GM19238 (cell line): ENCODE results near the gene NTN3.

Source experiments
- DNase-seq: peaks from one replicate; pipeline ENCODE4 v3.0.0; 2011; ENCODE audit warnings: low spot score; ENCODE audit not compliant: insufficient read length

The NTN3 gene

DNA sequence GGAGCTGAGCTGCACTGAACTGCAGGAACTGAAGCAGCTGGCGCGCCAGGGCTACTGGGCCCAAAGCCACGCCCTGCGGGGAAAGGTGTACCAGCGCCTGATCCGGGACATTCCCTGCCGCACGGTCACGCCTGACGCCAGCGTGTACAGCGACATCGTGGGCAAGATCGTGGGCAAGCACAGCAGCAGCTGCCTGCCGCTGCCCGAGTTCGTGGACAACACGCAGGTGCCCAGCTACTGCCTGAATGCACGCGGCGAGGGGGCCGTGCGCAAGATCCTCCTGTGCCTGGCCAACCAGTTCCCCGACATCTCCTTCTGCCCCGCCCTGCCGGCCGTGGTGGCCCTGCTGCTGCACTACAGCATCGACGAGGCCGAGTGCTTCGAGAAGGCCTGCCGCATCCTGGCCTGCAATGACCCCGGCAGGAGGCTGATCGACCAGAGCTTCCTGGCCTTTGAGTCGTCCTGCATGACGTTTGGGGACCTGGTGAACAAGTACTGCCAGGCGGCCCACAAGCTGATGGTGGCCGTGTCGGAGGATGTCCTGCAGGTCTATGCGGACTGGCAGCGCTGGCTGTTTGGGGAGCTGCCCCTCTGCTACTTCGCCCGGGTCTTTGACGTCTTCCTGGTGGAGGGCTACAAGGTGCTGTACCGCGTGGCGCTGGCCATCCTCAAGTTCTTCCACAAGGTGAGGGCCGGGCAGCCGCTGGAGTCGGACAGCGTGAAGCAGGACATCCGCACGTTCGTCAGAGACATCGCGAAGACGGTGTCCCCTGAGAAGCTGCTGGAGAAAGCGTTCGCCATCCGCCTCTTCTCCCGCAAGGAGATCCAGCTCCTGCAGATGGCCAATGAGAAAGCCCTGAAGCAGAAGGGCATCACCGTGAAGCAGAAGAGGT, 25.4 kb downstream of the NTN3 start:
- no peak for DNase-seq

DNA sequence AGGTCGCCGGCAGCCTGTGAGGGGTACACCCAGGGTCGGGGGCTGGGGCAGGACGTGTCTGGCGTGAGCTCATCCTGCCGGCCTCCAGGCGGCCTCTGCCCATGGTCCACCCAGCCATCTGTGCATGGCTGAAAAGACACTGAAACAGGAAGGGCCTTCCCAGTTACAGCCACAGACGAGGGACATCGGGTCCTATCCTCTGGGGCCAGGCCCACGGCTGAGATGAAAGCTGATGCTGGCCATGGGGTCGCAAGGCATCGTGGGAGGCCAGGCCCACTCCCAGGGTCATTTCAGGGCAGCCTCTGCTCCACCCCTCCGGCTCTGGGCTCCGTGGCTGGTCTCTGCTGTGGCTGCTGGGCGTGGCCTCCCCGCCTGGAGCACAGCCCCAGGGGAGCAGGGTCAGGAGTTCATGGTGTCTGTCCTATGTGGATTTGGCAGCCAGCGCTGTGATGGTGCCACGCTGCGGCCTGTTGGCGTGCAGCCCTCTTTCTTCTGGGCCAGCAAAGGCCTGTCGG, 26.1 kb downstream of the NTN3 start:
- DNase-seq, result no peak

DNA sequence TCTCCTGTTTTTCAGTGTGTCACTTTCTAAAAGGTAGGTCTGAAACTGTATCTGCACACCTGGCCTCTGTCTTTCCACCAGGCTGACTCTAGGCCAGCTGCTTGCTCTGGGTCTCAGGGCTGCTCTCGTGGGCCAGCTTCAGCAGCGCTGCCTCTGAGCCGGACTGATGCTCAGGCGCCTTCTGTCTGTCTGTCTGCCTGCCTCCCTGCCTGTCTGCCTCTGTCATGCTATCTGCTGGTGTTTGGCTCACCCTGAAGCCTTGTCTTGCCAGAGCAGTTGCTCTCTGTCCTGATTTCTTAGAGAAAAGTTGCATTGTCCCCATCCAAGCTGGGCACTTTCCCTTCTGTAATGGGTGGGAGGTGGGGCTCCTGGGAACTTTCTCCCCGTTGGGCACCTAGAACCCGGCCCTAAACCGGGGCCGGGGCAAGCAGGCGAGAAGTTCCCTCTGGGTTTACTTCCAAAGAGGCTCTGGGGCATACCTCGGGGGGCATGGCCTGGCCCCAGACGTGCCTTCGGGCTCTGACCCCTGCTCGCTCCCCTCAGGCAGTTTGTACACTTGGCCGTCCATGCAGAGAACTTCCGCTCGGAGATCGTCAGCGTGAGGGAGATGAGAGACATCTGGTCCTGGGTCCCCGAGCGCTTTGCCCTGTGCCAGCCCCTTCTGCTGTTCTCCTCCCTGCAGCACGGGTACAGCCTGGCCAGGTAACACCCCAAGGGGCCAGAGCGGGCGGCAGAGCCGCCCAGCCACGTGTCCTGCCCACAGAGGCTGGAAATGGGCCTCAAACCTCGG, 26.8 kb downstream of the NTN3 start:
- DNase-seq, result no peak

DNA sequence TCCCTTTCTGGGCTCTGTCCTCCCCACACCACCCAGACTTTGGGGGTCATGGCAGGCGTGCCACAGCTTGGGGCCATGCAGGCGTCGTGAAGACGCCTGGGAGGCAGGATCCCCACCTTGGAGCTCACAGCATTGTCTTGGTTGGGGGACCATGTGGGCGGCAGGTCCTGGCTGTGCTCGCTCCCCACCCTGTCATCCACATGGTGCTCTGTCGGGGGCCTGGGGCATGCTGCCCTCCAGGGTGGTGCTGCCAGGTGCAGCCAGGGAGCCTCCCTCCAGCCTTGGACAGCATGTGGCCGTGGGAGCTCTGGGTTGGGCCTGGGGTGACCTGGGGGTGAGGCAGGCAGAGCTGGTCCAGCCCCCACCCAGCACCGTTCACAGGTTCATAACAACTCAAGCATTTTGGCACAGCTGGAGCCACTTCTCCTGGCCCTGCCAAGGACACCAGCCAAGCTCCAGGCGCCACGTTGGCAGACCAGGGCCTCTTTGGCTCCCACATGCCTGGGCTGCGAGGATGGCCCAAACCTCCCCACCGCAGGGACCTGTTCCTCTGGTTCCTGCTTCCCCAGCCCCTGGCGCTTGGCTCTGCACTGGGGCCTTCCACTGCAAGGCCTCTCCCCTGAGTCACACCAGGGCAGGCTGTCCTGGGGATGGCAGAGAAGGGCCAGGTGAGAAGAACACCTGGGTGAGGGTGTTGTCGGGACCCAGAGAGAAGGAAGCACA, 27.6 kb downstream of the NTN3 start:
- DNase-seq, result no peak

DNA sequence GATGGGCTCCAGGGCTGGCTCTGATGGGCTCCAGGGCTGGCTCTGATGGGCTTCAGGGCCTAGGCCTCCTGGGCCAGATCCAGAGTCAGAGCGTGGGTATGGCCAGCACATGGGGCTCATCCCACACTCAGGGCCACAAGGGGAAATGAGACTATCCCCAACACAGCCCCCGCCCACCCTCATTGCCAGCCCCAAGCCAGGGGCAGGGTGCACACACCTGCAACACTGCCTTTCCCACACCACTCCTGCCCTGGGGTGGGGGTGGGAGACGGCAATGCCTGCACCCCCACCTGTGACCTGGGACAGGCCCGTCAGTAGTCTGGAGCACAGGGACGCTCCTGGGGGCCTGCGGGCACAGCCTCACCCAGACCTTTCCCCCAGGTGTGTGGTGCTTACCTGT, 28.4 kb downstream of the NTN3 start:
- no peak for DNase-seq

DNA sequence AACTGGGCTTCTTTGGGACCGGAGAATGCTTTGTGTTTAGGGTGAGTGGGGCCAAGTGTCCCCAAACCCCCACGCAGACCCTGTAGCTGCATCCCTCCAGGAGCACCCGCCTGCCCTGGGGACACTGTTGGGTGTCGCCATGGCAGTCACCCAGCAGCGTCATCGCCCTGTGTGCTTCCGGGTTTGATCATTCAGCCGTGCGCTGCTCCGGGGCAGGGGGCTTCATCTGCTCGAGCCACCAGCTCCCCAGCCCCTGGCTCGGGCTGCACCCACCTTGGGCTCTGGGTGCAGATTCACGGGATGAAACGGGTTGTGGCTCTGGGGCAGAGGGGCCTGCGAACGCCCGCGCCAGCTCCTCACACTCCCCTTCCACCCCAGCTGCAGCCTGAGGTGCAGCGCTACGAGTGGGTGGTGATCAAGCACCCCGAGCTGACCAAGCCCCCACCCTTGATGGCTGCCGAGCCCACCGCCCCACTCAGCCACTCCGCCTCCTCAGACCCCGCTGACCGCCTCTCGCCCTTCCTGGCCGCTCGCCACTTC, 28.9 kb downstream of the NTN3 start:
- no peak for DNase-seq

DNA sequence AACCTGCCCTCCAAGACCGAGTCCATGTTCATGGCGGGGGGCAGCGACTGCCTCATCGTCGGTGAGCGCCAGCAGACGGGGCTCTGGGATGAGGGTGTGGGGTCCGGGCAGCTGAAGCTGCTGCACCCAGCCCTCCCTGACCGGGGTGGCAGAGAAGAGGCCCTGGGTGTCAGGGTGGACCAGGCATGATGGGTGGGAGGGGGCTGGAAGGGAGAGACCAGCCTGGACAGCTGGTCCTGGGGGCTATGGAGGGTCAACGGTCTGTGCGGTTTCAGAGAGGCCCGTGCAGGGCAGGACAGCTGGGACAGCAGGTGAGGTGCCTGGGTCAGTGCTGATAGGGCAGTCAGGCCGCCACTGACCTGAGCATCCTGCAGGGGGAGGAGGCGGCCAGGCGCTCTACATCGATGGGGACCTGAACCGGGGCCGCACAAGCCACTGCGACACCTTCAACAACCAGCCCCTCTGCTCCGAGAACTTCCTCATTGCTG, 29.4 kb downstream of the NTN3 start:
- DNase-seq, result no peak

DNA sequence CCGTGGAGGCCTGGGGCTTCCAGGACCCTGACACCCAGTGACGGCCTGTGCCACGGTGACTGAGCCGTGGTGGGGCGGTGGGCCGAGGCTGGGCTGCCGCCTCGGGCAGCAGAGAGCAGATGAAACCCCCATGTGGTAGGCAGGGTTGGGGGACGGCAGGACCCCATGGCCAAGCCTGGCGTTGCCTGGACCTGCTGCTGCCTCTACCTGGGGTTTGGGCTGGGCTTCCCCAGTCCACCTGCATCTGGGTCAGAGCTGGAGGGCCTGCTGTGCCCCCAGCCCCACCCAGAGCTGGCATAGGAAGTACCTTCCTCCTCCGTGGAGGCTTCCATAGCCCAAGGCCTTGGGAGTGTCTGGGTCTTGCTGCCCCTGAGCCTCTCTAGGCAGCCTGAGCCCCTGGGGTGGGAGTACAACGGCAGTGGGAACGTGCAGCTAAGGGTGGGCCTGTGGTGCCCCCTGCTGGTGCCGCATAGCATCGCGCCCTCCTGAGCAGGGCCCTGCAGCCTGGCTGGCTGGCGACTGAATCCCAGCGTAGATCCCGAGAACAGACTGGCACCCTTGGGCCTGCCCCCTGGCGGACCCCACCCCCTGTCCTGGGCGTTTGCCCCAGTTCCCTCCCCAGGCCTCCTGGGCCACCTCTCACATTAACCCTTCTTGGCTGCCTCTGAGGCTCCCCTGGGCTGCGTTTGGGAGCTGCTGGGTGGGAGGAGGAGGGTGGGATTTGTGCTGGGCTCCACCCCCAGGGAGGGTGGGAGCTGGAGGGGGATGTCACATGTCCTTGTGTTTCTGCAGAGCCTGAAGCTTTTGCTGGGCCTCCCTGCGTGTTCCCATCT, 30.0 kb downstream of the NTN3 start:
- peak; percentile 84 for DNase-seq

DNA sequence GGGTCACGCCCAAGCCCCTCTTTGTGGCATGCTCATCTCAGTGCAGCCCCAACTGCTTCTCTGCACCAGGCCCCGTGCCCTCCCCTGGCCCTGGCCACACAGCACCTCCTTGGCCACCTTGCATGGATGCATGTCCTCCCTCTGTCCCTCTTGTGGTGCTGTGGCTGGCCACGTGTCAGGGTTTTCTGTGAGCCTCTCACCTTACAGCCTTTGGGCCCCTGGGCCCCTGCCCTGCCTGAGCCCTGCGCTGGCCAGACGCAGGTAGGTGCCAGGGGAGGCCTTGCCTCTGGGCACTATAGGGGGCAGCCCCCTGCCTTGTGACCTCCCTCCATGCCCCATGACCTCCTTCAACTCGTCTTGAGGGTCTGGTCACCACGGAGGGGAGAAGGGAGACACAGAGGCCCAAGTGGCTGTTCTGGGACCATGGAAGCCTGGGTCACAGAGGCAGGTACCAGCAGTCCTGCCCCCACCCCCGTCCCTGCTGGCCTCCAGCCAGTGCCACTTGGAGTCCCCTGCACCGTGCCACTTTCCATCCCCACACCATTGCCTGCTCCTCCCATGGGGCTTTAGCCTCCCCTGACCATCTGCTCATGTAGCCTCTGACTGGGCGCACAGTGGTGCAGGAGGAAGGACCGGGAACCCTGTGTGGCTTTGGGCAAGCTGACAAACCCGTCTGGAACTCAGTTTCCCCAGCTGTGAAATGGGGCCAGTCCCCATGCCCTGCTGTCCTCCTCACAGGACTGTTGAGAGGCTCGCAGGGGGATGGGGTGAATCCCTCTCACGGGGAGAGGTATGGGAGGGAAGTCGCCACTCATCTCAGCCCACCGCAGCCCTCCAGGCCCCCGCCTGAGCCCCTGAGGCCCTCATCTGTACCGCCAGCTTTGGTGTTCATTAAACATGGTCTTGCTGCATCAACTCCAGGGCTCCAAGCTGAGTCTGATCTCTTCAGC, 31.1 kb downstream of the NTN3 start:
- DNase-seq, result no peak

DNA sequence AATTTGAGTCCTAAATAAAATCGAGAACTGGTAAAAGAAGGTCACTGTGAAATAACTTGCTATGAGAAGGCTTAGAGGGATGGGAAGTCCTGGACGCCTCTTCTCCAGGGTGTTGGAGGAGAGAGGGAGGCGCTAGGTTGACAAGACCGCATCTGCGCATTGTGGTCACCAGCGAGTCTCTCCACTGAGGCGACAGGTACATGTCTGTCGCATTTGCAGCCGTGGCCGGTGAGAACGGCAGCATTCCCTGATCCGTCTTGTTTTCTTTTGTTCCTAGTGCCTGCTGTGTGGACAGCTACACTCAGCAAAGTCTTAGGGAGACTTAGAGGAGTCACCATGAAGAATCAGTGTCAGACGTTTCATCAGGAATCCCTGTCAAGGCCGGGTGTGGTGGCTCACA, 34.6 kb downstream of the NTN3 start:
- DNase-seq, result no peak

DNA sequence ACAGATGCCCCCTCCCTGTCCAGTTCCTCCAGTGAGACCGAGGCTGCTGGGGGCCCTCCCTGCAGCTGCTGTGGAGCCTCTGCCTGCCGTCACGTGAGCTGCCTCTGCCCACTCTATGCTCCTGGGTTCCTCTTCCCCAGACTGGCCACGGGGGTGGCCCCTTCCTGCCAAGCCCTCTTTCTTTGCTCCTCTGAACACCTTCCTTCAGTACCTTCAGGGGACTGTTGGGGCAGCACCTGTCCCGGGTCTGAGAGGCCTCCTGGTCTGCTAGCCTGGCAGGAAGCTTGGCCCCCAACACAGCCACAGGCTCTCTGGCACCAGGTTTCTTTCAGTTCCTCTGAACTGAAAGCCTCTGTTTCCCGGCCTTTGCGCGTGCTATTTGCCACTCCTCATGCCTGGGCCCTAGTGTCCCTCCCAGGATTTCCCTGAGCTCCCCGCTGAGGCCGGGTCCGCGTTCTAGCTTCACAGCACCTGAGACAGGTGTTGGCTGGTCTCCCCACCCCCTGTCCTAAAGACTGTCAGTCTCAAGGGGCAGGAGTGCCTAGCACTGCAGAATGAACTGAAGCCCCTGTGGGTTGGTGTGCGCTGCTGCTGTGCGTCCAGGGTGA, 36.1 kb downstream of the NTN3 start:
- peak; percentile 83 for DNase-seq

DNA sequence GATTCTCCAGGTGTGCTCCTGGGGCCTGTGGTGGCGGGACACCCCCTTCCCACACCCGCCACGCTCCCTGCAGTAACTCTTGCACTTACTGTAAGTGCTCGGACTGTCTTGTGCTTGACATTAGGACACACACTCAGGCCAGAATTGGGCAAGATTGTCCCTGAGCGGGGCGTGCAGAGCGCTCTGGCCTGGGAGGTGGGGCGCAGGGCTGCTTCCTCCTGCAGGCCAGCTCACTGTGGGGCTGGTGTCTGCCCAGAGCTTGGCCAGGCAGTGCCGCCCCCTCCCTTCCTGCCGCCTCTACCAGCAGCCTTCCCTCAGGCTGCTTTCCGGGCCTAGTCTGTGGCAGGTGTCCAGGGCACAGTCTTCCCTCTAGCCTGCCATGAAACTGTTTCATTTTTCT, 36.6 kb downstream of the NTN3 start:
- DNase-seq, result no peak

DNA sequence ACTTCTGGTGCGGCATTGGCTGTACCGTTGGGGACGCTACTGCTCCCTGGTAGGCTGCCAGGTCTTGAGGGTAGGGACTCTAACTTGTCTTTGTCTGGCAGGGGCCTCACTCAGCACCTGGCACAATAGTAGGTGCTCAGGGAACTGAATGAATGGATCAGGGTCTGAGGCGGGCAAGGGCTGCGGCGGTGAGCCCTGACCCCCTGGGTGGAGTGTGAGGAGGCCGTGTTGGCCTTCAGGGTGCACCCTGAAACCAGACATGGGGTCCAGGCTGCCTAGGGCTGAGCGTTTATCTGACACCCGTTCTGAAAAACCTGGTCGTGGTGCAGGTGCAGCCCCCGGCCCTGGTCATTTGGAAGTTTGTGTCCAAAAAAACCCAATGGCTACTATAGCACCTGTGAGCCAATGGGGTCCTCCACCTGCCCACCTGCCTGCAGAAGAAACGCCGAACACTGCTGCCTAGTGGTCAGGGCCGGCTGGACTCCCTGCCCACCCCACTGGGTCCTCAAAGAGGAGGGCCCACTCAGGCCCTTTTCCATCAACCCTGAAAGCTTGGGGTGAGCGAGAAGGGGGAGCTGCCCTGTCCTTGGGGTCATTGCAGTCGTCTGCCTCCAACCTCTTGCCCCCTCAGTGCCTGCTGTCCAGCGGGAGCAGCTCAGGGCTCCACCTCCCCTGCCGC, 37.8 kb downstream of the NTN3 start:
- no peak for DNase-seq

DNA sequence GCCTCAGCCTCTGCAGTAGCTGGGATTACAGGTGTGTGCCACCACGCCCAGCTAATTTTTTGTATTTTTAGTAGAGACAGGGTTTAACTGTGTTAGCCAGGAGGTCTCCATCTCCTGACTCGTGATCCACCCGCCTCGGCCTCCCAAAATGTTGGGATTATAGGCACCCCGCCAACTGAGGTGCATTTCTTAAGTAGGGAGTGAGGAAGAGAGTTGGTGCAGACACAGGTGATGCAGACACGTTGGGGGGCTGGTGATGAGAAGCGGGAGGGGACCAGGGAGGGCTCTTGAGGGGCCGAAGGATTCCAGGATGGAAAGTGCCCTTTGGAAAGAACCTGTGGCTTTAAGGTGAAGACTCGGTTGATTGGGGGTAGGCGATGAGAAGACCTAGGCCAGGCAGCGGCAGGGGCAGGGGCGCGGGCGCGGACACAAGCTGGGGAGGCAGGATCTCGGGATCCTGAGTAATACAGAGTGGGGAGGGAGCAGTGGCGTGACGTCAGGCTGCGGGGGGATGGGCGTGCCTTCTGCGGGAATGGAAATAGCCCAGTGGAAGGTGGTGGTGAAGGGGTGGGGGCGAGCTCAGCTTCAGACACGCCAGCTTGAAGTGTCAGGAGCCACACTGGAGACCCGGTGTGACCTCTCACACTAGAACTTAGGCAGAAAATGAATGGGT, 40.2 kb downstream of the NTN3 start:
- no peak for DNase-seq

DNA sequence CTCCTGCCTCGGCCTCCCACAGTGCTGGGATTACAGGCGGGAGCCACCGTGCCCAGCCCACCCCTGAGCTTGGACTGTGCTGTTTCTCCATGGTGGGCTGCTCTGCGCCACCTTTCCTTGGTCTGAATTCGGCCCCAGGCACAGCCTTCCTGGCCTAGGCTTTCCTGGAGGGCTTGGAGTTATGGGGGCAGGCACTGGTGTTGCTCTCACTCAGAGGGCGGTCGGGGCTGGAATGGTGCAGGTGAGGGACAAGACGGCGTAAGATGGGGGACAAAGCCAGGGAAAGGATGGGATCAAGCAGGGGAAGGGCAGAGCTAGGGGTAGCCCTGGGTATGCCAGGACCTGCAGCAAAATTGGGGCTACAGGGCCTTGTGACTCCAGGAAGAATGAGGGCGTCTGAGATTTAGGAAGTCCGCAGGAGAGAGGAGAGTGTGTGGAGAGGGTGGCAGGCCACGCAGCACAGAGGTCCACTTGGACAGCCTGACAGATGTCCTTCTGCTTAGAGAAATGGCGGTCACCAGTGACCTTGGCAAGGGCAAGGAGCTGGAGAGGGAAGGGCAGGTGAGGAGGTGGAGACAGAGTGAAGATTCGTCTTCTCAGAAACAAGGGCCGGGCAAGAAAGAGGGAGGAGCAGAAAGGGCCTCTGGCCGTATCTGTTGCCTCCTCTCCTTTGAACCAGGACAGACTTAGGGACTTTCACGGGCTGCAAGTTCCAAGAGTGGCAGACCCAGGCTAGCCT, 41.1 kb downstream of the NTN3 start:
- no peak for DNase-seq

DNA sequence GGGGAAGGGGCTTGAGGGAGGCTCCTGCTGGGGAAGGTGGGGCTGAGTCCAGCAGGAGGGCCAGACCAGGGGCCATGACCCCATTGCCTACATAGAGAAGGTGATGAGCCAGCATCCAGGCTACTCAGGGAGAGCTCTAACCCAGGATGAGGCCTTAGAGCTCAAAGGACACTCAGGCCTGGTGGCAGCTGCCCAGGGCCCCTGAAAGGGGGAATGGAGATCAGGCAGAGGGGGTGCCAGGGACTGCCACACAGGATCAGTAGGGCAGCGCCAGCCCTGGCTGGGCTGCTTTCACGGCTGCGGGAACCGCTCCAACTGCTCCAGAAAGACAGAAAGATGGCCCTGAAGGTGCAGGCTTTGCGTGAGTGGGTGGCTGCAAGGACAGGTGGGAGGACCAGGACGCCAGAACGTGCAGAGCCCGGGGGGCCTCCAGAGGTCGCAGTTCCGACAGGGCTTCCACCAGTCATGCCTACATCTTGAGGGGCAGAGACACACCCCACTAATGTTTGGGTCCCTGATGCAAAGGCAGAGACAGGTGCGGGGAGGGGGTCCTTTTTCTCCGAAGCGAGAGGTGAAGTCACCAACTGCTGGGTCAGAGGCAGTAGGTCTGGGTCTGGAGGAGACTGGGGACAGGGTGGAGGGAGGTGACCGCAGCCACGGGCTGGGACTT, 41.8 kb downstream of the NTN3 start:
- no peak for DNase-seq
